Esophagus (tissue), 2 donors: ENCODE measurements around the gene UQCR11. TPM values are rescaled to one million over a fixed set of nuclear protein-coding genes. Genes with fewer than 3 reads are reported as not detected.

Source experiments
- H3K27ac ChIP-seq, 2 donors: one replicate each; pipeline ENCODE4 v1.5.1; 2013; ENCODE audit warnings: low read depth in 2 of 2, mild to moderate bottlenecking in 2 of 2, inconsistent platforms in 1 of 2, low read length in 1 of 2, moderate library complexity in 1 of 2
- H3K27me3 ChIP-seq, 2 donors: one replicate each; pipeline ENCODE4 v1.6.1; 2013; ENCODE audit warnings: low read length in 2 of 2, control low read depth in 1 of 2, mild to moderate bottlenecking in 1 of 2; ENCODE audit not compliant: insufficient read depth in 2 of 2, control insufficient read depth in 1 of 2
- H3K36me3 ChIP-seq, 2 donors: one replicate each; pipeline ENCODE4 v1.6.1; 2013; ENCODE audit warnings: low read length in 1 of 2; ENCODE audit not compliant: control insufficient read depth in 2 of 2, insufficient read depth in 2 of 2
- H3K4me1 ChIP-seq, 2 donors: one replicate each; pipeline ENCODE4 v1.6.1; 2013; ENCODE audit warnings: low read length in 1 of 2; ENCODE audit not compliant: control insufficient read depth in 2 of 2, insufficient read depth in 2 of 2
- H3K4me3 ChIP-seq, 2 donors: one replicate each; pipeline ENCODE4 v1.5.1; 2013; ENCODE audit warnings: low read length in 2 of 2, mild to moderate bottlenecking in 2 of 2, low read depth in 1 of 2, moderate library complexity in 1 of 2
- H3K9me3 ChIP-seq, 2 donors: one replicate each; pipeline ENCODE4 v1.6.1; 2013; ENCODE audit warnings: mild to moderate bottlenecking in 2 of 2, low read depth in 1 of 2, low read length in 1 of 2, moderate library complexity in 1 of 2; ENCODE audit not compliant: control insufficient read depth in 2 of 2, insufficient read depth in 1 of 2
- WGBS, 2 donors: extraction: QIAGEN DNeasy Blood & Tissue Kit; methylation state at CpG; one replicate each; pipeline ENCODE4 v1.1.7; 2013; 5-methylcytosine and 5-hydroxymethylcytosine counted together
- polyA plus RNA-seq, 2 donors: library from polyadenylated mRNA; stranded (reverse); fragments of 200-250 nt; gene quantifications; one replicate each; pipeline ENCODE4 v1.2.3, GENCODE V29; 2013
- donor health status: healthy with polysubstance abuse.
- donor health status: Bipolar disorder and iron deficiency.

The UQCR11 gene
- polyA plus RNA-seq, 2 donors = 70.5 to 105 TPM

GRCh38 chr19:1575323-1576241, 29.7 kb downstream of the UQCR11 start:
- H3K9me3 ChIP-seq = no peaks in the 10 kb centered on the region
- no peak overlapping the region for H3K27ac ChIP-seq
- H3K36me3 ChIP-seq = peaks cover 6 to 34% of the 10 kb centered on the region in 2 donors
- WGBS, 2 donors = 82 to 86% methylated on average over 22 of the region's 22 CpGs
- H3K4me1 ChIP-seq = no peaks in the 10 kb centered on the region
- H3K4me3 ChIP-seq = no peak overlapping the region
- H3K27me3 ChIP-seq = no peaks in the 10 kb centered on the region

GRCh38 chr19:1574354-1575136, 30.7 kb downstream of the UQCR11 start:
- H3K4me3 ChIP-seq = no peak overlapping the region
- H3K4me1 ChIP-seq = no peaks in the 10 kb centered on the region
- 86 to 90% methylated on average over 34 of the region's 34 CpGs for WGBS, 2 donors
- H3K9me3 ChIP-seq = no peaks in the 10 kb centered on the region
- no peak overlapping the region for H3K27ac ChIP-seq
- H3K27me3 ChIP-seq = no peaks in the 10 kb centered on the region
- H3K36me3 ChIP-seq = peaks cover 6 to 28% of the 10 kb centered on the region in 2 donors

GRCh38 chr19:1572795-1573194, 32.5 kb downstream of the UQCR11 start:
- H3K4me3 ChIP-seq = no peak overlapping the region
- H3K4me1 ChIP-seq = no peaks in the 10 kb centered on the region
- no peaks in the 10 kb centered on the region for H3K9me3 ChIP-seq
- WGBS, 2 donors = 77 to 80% methylated on average over 9 of the region's 9 CpGs
- H3K27me3 ChIP-seq = no peaks in the 10 kb centered on the region
- no peak overlapping the region for H3K27ac ChIP-seq
- H3K36me3 ChIP-seq = peaks cover 6 to 13% of the 10 kb centered on the region in 2 donors

- H3K9me3 ChIP-seq = no peaks in the 10 kb centered on the region
- no peak overlapping the region for H3K27ac ChIP-seq
- no peak overlapping the region for H3K4me3 ChIP-seq
- 89 to 92% methylated on average over 12 of the region's 12 CpGs for WGBS, 2 donors
- no peaks in the 10 kb centered on the region for H3K27me3 ChIP-seq
- H3K36me3 ChIP-seq = no peaks in the 10 kb centered on the region
- no peaks in the 10 kb centered on the region for H3K4me1 ChIP-seq
Observed at GRCh38 chr19:1571358-1571757, 33.9 kb downstream of the UQCR11 start.

GRCh38 chr19:1570836-1571235, 34.4 kb downstream of the UQCR11 start:
- Histone ChIP-seq H3K4me3 (no peak overlapping the region), H3K9me3 (no peaks in the 10 kb centered on the region), H3K36me3 (no peaks in the 10 kb centered on the region), H3K4me1 (peaks cover 0 to 4% of the 10 kb centered on the region in 2 donors), H3K27me3 (no peaks in the 10 kb centered on the region), H3K27ac (no peak overlapping the region)
- WGBS, 2 donors = 96 to 97% methylated on average over 13 of the region's 13 CpGs

- H3K4me3 ChIP-seq = no peak overlapping the region
- H3K27ac ChIP-seq = no peak overlapping the region
- H3K36me3 ChIP-seq = no peaks in the 10 kb centered on the region
- H3K27me3 ChIP-seq = no peaks in the 10 kb centered on the region
- no peaks in the 10 kb centered on the region for H3K9me3 ChIP-seq
- peaks cover 0 to 6% of the 10 kb centered on the region in 2 donors for H3K4me1 ChIP-seq
- 75% methylated on average over 4 of the region's 4 CpGs for WGBS, 2 donors
Observed at GRCh38 chr19:1569997-1570396, 35.3 kb downstream of the UQCR11 start.

- H3K9me3 ChIP-seq = no peaks in the 10 kb centered on the region
- H3K4me1 ChIP-seq = peaks cover 0 to 6% of the 10 kb centered on the region in 2 donors
Observed at GRCh38 chr19:1568320-1569019, 36.8 kb downstream of the UQCR11 start, which contains the start of gene MEX3D. Gene MEX3D, minus strand, starts transcription at chr19:1568325. Its CDS starts 267 bp downstream, at chr19:1568058.

GRCh38 chr19:1567848-1568227, 37.4 kb downstream of the UQCR11 start:
- peak overlapping the region in 1 of 2 donors; percentile 75 for H3K27ac ChIP-seq
- H3K4me3 ChIP-seq = peak overlapping the region in 1 of 2 donors; percentile 65
- WGBS, 2 donors = 1% methylated on average over 71 of the region's 73 CpGs; no CpG with 5 or more reads in 1 of the 2 donors
- H3K27me3 ChIP-seq = no peaks in the 10 kb centered on the region
- H3K36me3 ChIP-seq = no peaks in the 10 kb centered on the region
- H3K9me3 ChIP-seq = no peaks in the 10 kb centered on the region
- H3K4me1 ChIP-seq = peaks cover 0 to 6% of the 10 kb centered on the region in 2 donors

More at GRCh38 chr19:1568320-1569019, 36.8 kb downstream of the UQCR11 start, which contains the start of gene MEX3D:
- 8 to 15% methylated on average over 31 to 63 of the region's 63 CpGs for WGBS, 2 donors
- H3K27ac ChIP-seq = peak within 1 kb of the TSS; percentile 75 to 86
- no peaks in the 10 kb centered on the region for H3K27me3 ChIP-seq
- no peaks in the 10 kb centered on the region for H3K36me3 ChIP-seq
- peak within 1 kb of the TSS; percentile 64 to 65 for H3K4me3 ChIP-seq
